Mucosa of descending colon (tissue), 3 donors: ENCODE data around the gene AFF4. TPM values are rescaled to one million over a fixed set of nuclear protein-coding genes. Genes with fewer than 3 reads are reported as not detected.

Source experiments
- ATAC-seq: fragments of 200-7000 bp; cut with Tn5 transposase; one replicate; pipeline ENCODE4 v1.9.1; 2020; ENCODE audit warnings: mild to moderate bottlenecking, moderate library complexity
- DNase-seq, 3 donors: peaks; one replicate each; pipeline ENCODE4 v3.0.0-alpha.2; 2020
- H3K36me3 ChIP-seq: fragments of 200-600 bp; one replicate; pipeline ENCODE4 v1.8.0; 2021; ENCODE audit warnings: low read depth, mild to moderate bottlenecking
- H3K4me1 ChIP-seq: fragments of 200-600 bp; one replicate; pipeline ENCODE4 v1.8.0; 2021; ENCODE audit warnings: low read depth, mild to moderate bottlenecking
- H3K4me3 ChIP-seq: fragments of 200-600 bp; one replicate; pipeline ENCODE4 v1.8.0; 2021; ENCODE audit warnings: mild to moderate bottlenecking
- H3K9me3 ChIP-seq: fragments of 200-600 bp; one replicate; pipeline ENCODE4 v1.8.0; 2021; ENCODE audit warnings: mild to moderate bottlenecking
- CTCF ChIP-seq: fragments of 200-600 bp; IDR thresholded peaks from one replicate; pipeline ENCODE4 v1.8.0; 2022; ENCODE audit warnings: antibody characterized with exemption, mild to moderate bottlenecking
- intact Hi-C, 2 donors: fragments of 100-400 bp; cut with DNase I in 1 of 2; cut with micrococcal nuclease in 1 of 2; formaldehyde crosslinking; loops; one replicate each; pipeline versions ENCODE4 v1.11.0 to v1.11.1; 2022; cut with DNase I, micrococcal nuclease
- total RNA-seq, 3 donors: library from RNA; stranded (reverse); fragmentation: NEBNext Ultra II Directional in 2 of 3; extraction: Animal tissue kit (Norgen Biotek cat#: 25700) in 2 of 3; gene quantifications; one replicate each; pipeline versions ENCODE4 v1.2.1 to v1.2.4, GENCODE V29; 2021 to 2023
- donor health status: DM: no; HTN: no; CAD: no; lungs with moderate emphysema.
- donor health status: DM: no; HTN: no; CAD: no.
- donor health status: DM: no; HTN: yes; CAD: no.

The AFF4 gene
- total RNA-seq, 3 donors from 2014 or later = 65.8 to 85.3 (median 76.6) TPM

- H3K9me3 ChIP-seq = no peaks in the 10 kb centered on the region
These were observed 123.8 kb downstream of the AFF4 start for GRCh38 chr5:132839426-132840301.

GRCh38 chr5:132838516-132839282 is 124.7 kb downstream of the AFF4 start:
- DNase-seq (peak in 1 of 3 donors; percentile 46), ATAC-seq (peak; percentile 35)
- Histone ChIP-seq H3K9me3 (no peaks in the 10 kb centered on the region), H3K36me3 (no peaks in the 10 kb centered on the region), H3K4me3 (no peak overlapping the region), H3K4me1 (peaks cover 44% of the 10 kb centered on the region)
- intact Hi-C loops = no loop called here
- TF ChIP-seq CTCF = no peak

More at GRCh38 chr5:132839426-132840301, 123.8 kb downstream of the AFF4 start:
- no peak for TF ChIP-seq CTCF
- ATAC-seq = peak; percentile 78
- H3K36me3 ChIP-seq = no peaks in the 10 kb centered on the region
- no peak overlapping the region for H3K4me3 ChIP-seq
- H3K4me1 ChIP-seq = peaks cover 44% of the 10 kb centered on the region
- peak in 1 of 3 donors; percentile 60 for DNase-seq
- intact Hi-C loops = no loop called here

GRCh38 chr5:132837868-132838267 is 125.6 kb downstream of the AFF4 start:
- ATAC-seq = peak; percentile 88

GRCh38 chr5:132836852-132837251 is 126.6 kb downstream of the AFF4 start:
- DNase-seq (no peak), ATAC-seq (no peak)
- no peak for TF ChIP-seq CTCF
- no peak overlapping the region for H3K4me3 ChIP-seq
- H3K36me3 ChIP-seq = no peaks in the 10 kb centered on the region
- no peaks in the 10 kb centered on the region for H3K9me3 ChIP-seq
- intact Hi-C loops = no loop called here
- H3K4me1 ChIP-seq = peaks cover 44% of the 10 kb centered on the region

More at GRCh38 chr5:132837868-132838267, 125.6 kb downstream of the AFF4 start:
- H3K4me1 ChIP-seq = peaks cover 44% of the 10 kb centered on the region
- no peaks in the 10 kb centered on the region for H3K36me3 ChIP-seq
- intact Hi-C loops = no loop called here
- H3K9me3 ChIP-seq = no peaks in the 10 kb centered on the region
- peak; percentile 75 to 81 (median 78) for DNase-seq
- no peak overlapping the region for H3K4me3 ChIP-seq
- no peak for TF ChIP-seq CTCF

- ATAC-seq (no peak), DNase-seq (no peak)
- no peak for TF ChIP-seq CTCF
- H3K4me1 ChIP-seq = peaks cover 27% of the 10 kb centered on the region
- intact Hi-C loops = no loop called here
- H3K9me3 ChIP-seq = no peaks in the 10 kb centered on the region
- no peaks in the 10 kb centered on the region for H3K36me3 ChIP-seq
- H3K4me3 ChIP-seq = no peak overlapping the region
These were observed 129.4 kb downstream of the AFF4 start for GRCh38 chr5:132834057-132834456.
